ENCODE data around the gene ZYX.

GRCh38 chr7:143388051-143388450, 6.9 kb downstream of the ZYX start:
- TF ChIP-seq, protein P1, sequence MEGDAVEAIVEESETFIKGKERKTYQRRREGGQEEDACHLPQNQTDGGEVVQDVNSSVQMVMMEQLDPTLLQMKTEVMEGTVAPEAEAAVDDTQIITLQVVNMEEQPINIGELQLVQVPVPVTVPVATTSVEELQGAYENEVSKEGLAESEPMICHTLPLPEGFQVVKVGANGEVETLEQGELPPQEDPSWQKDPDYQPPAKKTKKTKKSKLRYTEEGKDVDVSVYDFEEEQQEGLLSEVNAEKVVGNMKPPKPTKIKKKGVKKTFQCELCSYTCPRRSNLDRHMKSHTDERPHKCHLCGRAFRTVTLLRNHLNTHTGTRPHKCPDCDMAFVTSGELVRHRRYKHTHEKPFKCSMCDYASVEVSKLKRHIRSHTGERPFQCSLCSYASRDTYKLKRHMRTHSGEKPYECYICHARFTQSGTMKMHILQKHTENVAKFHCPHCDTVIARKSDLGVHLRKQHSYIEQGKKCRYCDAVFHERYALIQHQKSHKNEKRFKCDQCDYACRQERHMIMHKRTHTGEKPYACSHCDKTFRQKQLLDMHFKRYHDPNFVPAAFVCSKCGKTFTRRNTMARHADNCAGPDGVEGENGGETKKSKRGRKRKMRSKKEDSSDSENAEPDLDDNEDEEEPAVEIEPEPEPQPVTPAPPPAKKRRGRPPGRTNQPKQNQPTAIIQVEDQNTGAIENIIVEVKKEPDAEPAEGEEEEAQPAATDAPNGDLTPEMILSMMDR (conservative IDR thresholded peaks at IDR 0.05) = no peak
- TF ChIP-seq EZH2 (IDR thresholded peaks at IDR 0.05; ENCODE audit: low read depth) = no peak
